SK-N-MC (cell line): ENCODE results near the gene KCNG1.

Experiments
- EZH2 ChIP-seq: fragments of 200-600 bp; sonication (generic); IDR thresholded peaks from one replicate; pipeline ENCODE4 v1.6.1; 2017; ENCODE audit warnings: antibody characterized with exemption
- POLR2AphosphoS5 ChIP-seq: IDR thresholded peaks from 2 replicates; pipeline ENCODE4 v1.6.1; 2012; ENCODE audit warnings: mild to moderate bottlenecking, low read depth, low read length, borderline replicate concordance

GRCh38 chr20:51050531-51051075 is 27.7 kb upstream of the KCNG1 start:
- TF ChIP-seq POLR2AphosphoS5 (no peak), EZH2 (no peak)
